Measurements from ENCODE around the gene GOLGA6L25. TPM values are rescaled to one million over a fixed set of nuclear protein-coding genes. Genes with fewer than 3 reads are reported as not detected.
"Not testable (repeated sequence)": the region's sequence is repeated elsewhere in the genome, so short reads cannot be mapped to it uniquely, and the experiment has no call there.

The GOLGA6L25 gene, protein sequence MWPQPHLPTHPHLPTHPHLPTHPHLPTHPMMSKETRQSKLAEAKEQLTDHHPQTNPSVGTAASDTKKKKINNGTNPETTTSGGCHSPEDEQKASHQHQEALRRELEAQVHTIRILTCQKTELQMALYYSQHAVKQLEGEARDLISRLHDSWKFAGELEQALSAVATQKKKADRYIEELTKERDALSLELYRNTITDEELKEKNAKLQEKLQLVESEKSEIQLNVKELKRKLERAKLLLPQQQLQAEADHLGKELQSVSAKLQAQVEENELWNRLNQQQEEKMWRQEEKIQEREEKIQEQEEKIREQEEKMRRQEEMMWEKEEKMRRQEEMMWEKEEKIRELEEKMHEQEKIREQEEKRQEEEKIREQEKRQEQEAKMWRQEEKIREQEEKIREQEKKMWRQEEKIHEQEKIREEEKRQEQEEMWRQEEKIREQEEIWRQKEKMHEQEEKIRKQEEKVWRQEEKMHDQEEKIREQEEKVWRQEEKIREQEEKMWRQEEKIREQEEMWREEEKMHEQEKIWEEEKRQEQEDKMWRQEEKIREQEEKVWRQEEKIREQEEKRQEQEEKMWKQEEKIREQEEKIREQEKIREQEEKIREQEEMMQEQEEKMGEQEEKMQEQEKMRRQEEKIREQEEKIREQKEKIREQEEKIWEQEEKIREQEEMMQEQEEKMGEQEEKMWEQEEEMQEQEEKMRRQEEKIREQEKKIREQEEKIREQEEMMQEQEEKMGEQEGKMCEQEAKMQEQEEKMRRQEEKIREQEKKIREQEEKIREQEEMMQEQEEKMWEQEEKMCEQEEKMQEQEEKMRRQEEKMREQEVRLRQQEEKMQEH
- total RNA-seq, result not detected
- polyA plus RNA-seq, result not detected

- H3K36me3 ChIP-seq; H3K27me3 ChIP-seq; H3K9me3 ChIP-seq; H3K27ac ChIP-seq; intact Hi-C loops (cut with DNase I); DNase-seq; H3K4me1 ChIP-seq; H3K4me3 ChIP-seq: not testable (repeated sequence)
- no CpG with 5 or more reads among the region's 7 CpGs for WGBS, 2 donors
Observed at GRCh38 chr15:28553268-28553667, at the start of gene GOLGA6L25. GOLGA6L25 (plus strand) TSS chr15:28553568; CDS start chr15:28553629, 61 bp downstream.

DNA sequence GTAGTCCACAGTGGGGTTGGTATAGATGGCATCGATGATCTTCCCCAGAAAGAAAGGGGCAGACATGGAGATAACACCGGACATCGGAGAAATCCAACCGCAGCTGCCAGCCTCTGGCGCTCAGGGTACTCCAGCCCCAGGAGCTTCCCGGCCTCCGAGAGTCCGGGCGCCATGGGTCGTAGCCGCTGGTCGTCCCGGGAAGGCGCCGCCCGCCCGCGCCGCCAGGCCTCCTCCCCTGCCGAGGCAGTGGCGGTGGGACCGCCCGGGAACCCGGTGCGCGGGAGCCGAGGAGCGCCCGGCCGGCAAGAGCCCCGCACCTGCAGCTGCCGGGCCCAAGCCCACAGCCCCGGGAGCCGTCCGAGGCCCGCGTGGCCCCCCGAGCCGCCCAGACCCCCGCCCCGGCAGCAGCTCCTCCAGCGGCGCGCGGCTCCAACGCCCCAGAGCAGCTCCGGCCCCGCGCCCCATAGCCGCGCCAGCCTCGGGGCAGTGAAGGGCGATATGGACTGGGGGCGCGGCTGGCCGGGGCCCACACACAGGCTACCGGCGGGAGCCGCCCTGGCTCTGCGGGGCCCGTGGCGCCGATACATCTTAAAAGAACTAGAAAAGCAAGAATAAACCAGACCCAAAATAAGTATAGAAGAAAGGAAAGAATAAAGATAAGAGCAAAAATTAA, 45.0 kb upstream of the GOLGA6L25 start:
- WGBS, 2 donors, result 6 to 16% methylated on average over 19 to 29 of the region's 63 CpGs
- H3K27ac ChIP-seq; H3K9me3 ChIP-seq; intact Hi-C loops (cut with DNase I); H3K4me3 ChIP-seq; H3K4me1 ChIP-seq; H3K27me3 ChIP-seq; H3K36me3 ChIP-seq; DNase-seq: not testable (repeated sequence)

GRCh38 chr15:28514128-28514527, 39.2 kb upstream of the GOLGA6L25 start:
- H3K27me3 ChIP-seq; H3K9me3 ChIP-seq; H3K4me3 ChIP-seq; H3K36me3 ChIP-seq; H3K4me1 ChIP-seq; DNase-seq; H3K27ac ChIP-seq; intact Hi-C loops (cut with DNase I): not testable (repeated sequence)
- WGBS, 2 donors, result 90 to 94% methylated on average over 7 of the region's 22 CpGs

- DNase-seq; H3K36me3 ChIP-seq; H3K27ac ChIP-seq; H3K4me1 ChIP-seq; intact Hi-C loops (cut with DNase I); H3K9me3 ChIP-seq; H3K4me3 ChIP-seq; H3K27me3 ChIP-seq: not testable (repeated sequence)
- WGBS, 2 donors, result 69 to 83% methylated on average over 2 of the region's 11 CpGs
Observed at GRCh38 chr15:28515208-28515607, 38.2 kb upstream of the GOLGA6L25 start.

- WGBS, 2 donors, result 49 to 72% methylated on average over 3 of the region's 6 CpGs
- H3K4me1 ChIP-seq; DNase-seq; intact Hi-C loops (cut with DNase I); H3K4me3 ChIP-seq; H3K27ac ChIP-seq; H3K36me3 ChIP-seq; H3K27me3 ChIP-seq; H3K9me3 ChIP-seq: not testable (repeated sequence)
Observed at GRCh38 chr15:28532954-28533353, 20.4 kb upstream of the GOLGA6L25 start, which contains the start of gene GOLGA8G. GOLGA8G (minus strand) TSS chr15:28532971; CDS start chr15:28532909, 62 bp downstream.

DNA sequence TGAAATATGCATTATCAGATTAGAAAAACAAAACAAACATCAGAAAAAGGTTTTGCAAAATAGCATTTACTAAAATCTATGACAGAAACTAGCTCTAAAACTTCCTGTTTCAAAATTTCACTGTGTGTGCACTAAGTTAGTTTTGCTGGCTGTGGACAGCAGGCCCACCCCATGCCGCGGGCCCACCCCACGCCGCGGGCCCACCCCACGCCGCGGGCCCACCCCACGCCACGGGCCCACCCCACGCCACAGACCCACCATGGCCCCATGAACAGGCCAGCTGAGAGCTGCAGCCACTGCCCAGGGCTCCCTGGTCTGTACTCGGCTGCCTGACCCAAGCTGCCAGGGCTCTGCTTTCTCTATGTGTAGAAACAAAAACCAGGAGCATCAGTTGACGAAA, 20.0 kb downstream of the GOLGA6L25 start:
- DNase-seq; intact Hi-C loops (cut with DNase I); H3K4me1 ChIP-seq; H3K27ac ChIP-seq; H3K9me3 ChIP-seq; H3K27me3 ChIP-seq; H3K36me3 ChIP-seq; H3K4me3 ChIP-seq: not testable (repeated sequence)
- 83 to 90% methylated on average over 11 of the region's 13 CpGs for WGBS, 2 donors

DNA sequence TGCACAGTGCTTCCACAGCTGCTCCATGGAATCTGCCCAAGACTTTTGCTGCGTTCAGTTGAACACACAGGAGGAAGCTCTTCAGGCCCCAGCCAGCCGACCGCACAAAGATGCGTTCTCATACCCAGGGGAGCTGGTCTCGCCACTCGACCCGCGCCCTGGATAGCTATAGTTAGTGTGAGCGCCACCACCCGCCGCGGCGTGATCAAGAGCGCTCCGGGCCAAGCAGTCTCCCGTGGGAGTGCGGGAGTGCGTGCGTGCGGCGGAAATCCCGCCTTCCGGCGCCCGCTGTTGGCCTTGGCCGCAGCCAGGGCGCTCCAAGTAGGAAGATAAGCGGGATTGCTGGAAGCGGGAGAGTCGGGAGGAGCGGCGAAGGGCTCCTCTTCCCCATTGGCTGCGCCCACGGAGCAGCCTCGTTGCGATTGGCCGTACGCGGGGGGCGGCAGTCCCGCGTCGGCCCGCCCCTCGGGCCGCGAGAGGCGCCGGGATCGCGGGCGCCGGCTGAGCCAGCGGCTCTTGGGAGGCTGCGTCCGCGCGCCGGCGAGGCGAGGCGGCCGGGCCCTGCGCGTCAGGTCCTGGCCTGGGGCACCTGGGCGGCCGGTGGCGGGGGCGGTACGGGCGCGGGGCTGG, 35.7 kb downstream of the GOLGA6L25 start:
- DNase-seq; H3K36me3 ChIP-seq; H3K27me3 ChIP-seq; H3K4me1 ChIP-seq; intact Hi-C loops (cut with DNase I); H3K9me3 ChIP-seq: not testable (repeated sequence)
- H3K27ac ChIP-seq, result peak overlapping the region in 3 of 4 donors; percentile 64 to 69 (median 65)
- WGBS, 2 donors, result 0% methylated on average over 1 of the region's 72 CpGs; no CpG with 5 or more reads in 1 of the 2 donors
- peak overlapping the region in 3 of 4 donors; percentile 22 to 40 (median 37) for H3K4me3 ChIP-seq

- Histone ChIP-seq H3K4me3 (peak overlapping the region in 3 of 4 donors; percentile 36 to 42 (median 41)), H3K27ac (peak overlapping the region; percentile 14 to 58 (median 46))
- H3K36me3 ChIP-seq; H3K9me3 ChIP-seq; DNase-seq; H3K27me3 ChIP-seq; intact Hi-C loops (cut with DNase I); H3K4me1 ChIP-seq: not testable (repeated sequence)
- 0 to 2% methylated on average over 9 of the region's 9 CpGs for WGBS, 2 donors
Observed at GRCh38 chr15:28589769-28590168, 36.4 kb downstream of the GOLGA6L25 start.

DNA sequence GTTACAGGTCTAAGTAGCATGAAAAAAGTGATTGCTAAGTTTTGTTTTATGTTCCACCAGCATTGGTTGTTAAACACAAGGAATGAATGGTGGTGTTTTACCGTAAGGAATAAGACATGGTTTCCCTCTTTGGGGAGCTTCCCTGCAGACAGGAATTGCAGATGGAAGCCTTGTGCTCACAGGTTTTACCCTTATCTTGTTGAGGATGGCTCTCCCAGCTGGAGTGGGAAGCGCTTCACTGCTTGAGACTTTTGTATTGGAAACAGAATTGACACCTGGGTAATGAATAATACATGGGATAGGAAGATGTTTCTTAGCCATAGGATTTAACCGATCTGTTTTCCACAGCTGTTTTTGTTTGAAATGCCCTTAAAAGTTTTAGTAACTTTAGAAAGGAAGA, 39.0 kb downstream of the GOLGA6L25 start:
- DNase-seq; H3K4me1 ChIP-seq; H3K36me3 ChIP-seq; intact Hi-C loops (cut with DNase I); H3K4me3 ChIP-seq; H3K27me3 ChIP-seq; H3K9me3 ChIP-seq; H3K27ac ChIP-seq: not testable (repeated sequence)
- no CpG with 5 or more reads among the region's 3 CpGs for WGBS, 2 donors

- H3K27me3 ChIP-seq; intact Hi-C loops (cut with DNase I); DNase-seq; H3K9me3 ChIP-seq; H3K4me1 ChIP-seq; H3K4me3 ChIP-seq; H3K36me3 ChIP-seq; H3K27ac ChIP-seq: not testable (repeated sequence)
- 100% methylated on average over 1 of the region's 5 CpGs for WGBS, 2 donors
Observed at GRCh38 chr15:28593424-28594129, 40.2 kb downstream of the GOLGA6L25 start.

DNA sequence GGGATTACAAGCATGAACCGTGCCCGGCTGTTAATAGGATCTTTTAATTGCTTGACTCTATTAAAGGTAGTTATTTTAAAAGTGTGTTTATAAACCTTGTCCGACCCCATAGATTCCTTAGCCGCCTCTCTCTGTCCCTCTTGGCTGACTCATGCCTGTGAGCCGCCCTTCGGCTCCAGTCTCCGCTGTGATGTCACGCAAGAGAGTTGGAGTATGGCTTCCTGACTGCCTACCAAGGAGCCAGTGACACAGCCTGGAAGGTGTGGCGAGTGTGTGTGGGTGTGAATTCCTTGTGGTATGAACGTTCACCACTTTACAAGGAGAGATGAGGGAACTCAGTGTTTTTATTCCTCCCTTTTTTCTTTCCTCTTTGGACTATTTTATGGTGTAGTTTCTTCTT, 44.1 kb downstream of the GOLGA6L25 start:
- H3K4me3 ChIP-seq; H3K27ac ChIP-seq; intact Hi-C loops (cut with DNase I); H3K36me3 ChIP-seq; H3K27me3 ChIP-seq; DNase-seq; H3K9me3 ChIP-seq; H3K4me1 ChIP-seq: not testable (repeated sequence)
- WGBS, 2 donors, result no CpG with 5 or more reads among the region's 10 CpGs

DNA sequence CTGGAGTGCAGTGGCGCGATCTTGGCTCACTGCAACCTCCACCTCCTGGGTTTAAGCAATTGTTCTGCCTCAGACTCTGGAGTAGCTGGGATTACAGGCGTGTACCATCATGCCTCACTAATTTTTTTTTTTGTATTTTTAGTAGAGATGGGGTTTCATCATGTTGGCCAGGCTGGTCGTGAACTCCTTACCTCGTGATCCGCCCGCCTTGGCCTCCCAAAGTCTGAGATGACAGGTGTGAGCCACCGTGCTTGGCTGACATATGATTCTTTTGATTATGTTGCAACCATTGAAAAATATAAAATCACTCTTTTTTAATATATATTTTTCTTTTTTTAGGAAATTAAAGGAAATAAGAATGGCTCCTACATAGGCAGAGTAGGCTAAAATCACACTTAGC, 44.8 kb downstream of the GOLGA6L25 start:
- H3K36me3 ChIP-seq; intact Hi-C loops (cut with DNase I); H3K4me1 ChIP-seq; H3K27me3 ChIP-seq; H3K27ac ChIP-seq; H3K9me3 ChIP-seq; H3K4me3 ChIP-seq: not testable (repeated sequence)
- peak; percentile 37 for DNase-seq
- WGBS, 2 donors, result 87% methylated on average over 5 of the region's 8 CpGs

Measured in sigmoid colon (tissue), 7 donors.